Stomach (tissue), 9 donors: ENCODE measurements around the gene GREM1. TPM values are rescaled to one million over a fixed set of nuclear protein-coding genes. Genes with fewer than 3 reads are reported as not detected.

Experiments used
- DNase-seq, 2 donors: peaks; one replicate each; pipeline versions ENCODE4 v3.0.0 to v3.0.0-alpha.2; 2013 to 2019
- H3K27ac ChIP-seq, 5 donors: fragments of 200-600 bp in 4 of 5; sonication (generic) in 4 of 5; one replicate each; pipeline ENCODE4 v1.5.1; 2013 to 2019; ENCODE audit warnings: mild to moderate bottlenecking in 1 of 5, moderate library complexity in 1 of 5
- H3K27me3 ChIP-seq, 3 donors: fragments of 200-600 bp; sonication (generic); one replicate each; pipeline ENCODE4 v1.5.1; 2017 to 2019; ENCODE audit warnings: mixed run types in 1 of 3
- H3K36me3 ChIP-seq, 4 donors: fragments of 200-600 bp; sonication (generic); 1 replicate in 3 of 4; 2 replicates in 1 of 4; pipeline ENCODE4 v1.5.1; 2016 to 2019
- H3K4me1 ChIP-seq, 4 donors: fragments of 200-600 bp; sonication (generic); one replicate each; pipeline ENCODE4 v1.5.1; 2016 to 2019
- H3K4me3 ChIP-seq, 4 donors: fragments of 200-600 bp; sonication (generic) in 3 of 4; one replicate each; pipeline ENCODE4 v1.5.1; 2016 to 2019; ENCODE audit warnings: mild to moderate bottlenecking in 1 of 4
- H3K9me3 ChIP-seq, 4 donors: fragments of 200-600 bp; sonication (generic); one replicate each; pipeline ENCODE4 v1.5.1; 2016 to 2019
- EP300 ChIP-seq: sonication (generic); formaldehyde crosslinking; IDR thresholded peaks from one replicate; pipeline ENCODE4 v1.6.1; 2017; ENCODE audit warnings: antibody characterized with exemption
- POLR2A ChIP-seq, 4 donors: fragments of 450-650 bp; IDR thresholded peaks; one replicate each; pipeline ENCODE4 v1.6.1; 2016; ENCODE audit warnings: antibody characterized with exemption in 4 of 4, control low read depth in 2 of 4, mild to moderate bottlenecking in 1 of 4, moderate library complexity in 1 of 4
- POLR2AphosphoS5 ChIP-seq, 3 donors: sonication (generic); formaldehyde crosslinking; IDR thresholded peaks; one replicate each; pipeline ENCODE4 v1.6.1; 2016; ENCODE audit warnings: antibody characterized with exemption in 3 of 3
- WGBS, 5 donors: extraction: QIAGEN DNeasy Blood & Tissue Kit in 3 of 5; methylation state at CpG; one replicate each; pipeline versions ENCODE4 v1.1.5 to v1.1.7; 2013 to 2018; 5-methylcytosine and 5-hydroxymethylcytosine counted together
- intact Hi-C: fragments of 100-400 bp; cut with DNase I; formaldehyde crosslinking; loops from one replicate; pipeline ENCODE4 v1.15.1; 2023; ENCODE audit warnings: low total_unique reads
- polyA plus RNA-seq, 3 donors: library from polyadenylated mRNA; stranded (reverse); fragments of 200-250 nt; gene quantifications; one replicate each; pipeline ENCODE4 v1.2.3, GENCODE V29; 2013
- total RNA-seq, 5 donors: library from RNA; depleted of rRNA; stranded (reverse); fragments of >200 nt; gene quantifications; one replicate each; pipeline versions ENCODE4 v1.1.0 to v1.2.3, GENCODE V29; 2014 to 2016
- TF ChIP-seq, protein P1 (sequence below), 7 experiments: fragments of 450-650 bp in 4 of 7; fragments of 200-600 bp in 3 of 7; sonication (generic) in 3 of 7; IDR thresholded peaks; one replicate each; pipeline ENCODE4 v1.5.1; 2016 to 2019; ENCODE audit warnings: antibody characterized with exemption in 7 of 7, control low read depth in 2 of 7, mild to moderate bottlenecking in 1 of 7
- donor health status: healthy with polysubstance abuse.
- donor health status: Bipolar disorder and iron deficiency.
- donor health status: healthy.

GREM1 gene
- total and polyA plus RNA-seq, 8 donors = 4.0 to 50.0 (median 13.8) TPM

DNA sequence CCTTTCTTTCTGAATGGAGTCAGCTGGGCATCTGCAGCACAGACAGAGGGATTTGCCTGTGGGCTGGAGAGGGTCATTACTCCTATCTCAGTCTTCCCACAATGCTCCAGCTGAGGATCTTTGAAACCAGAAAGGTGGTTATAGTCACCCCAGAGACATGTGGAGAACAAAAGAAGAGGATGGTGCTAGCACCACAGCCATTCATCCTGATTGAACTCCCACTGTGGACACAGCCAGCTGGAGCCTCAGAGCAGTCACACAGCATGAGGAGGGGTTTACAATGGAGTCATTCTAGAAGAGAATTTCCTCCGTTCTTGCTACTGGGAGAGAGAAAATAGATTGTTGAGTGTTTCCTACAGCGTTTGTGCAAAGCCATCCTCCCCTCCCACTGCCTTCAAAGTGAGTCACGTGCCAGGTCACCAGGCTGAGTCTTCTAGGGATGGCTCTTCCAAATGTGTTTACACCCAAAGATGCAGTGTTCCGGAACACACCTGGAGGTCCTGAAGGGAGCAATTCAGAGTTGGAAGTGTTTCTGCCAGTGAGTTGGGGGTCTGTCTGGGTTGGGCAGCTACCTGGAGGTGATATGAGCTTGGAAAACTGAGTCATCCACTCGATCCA is 18.9 kb upstream of the GREM1 start:
- Histone ChIP-seq H3K27ac (no peak overlapping the region), H3K27me3 (no peaks in the 10 kb centered on the region), H3K9me3 (no peaks in the 10 kb centered on the region), H3K4me1 (no peaks in the 10 kb centered on the region), H3K4me3 (no peak overlapping the region), H3K36me3 (no peaks in the 10 kb centered on the region)
- TF ChIP-seq POLR2AphosphoS5 (IDR thresholded peaks at IDR 0.05) = no peak
- TF ChIP-seq, protein P1, sequence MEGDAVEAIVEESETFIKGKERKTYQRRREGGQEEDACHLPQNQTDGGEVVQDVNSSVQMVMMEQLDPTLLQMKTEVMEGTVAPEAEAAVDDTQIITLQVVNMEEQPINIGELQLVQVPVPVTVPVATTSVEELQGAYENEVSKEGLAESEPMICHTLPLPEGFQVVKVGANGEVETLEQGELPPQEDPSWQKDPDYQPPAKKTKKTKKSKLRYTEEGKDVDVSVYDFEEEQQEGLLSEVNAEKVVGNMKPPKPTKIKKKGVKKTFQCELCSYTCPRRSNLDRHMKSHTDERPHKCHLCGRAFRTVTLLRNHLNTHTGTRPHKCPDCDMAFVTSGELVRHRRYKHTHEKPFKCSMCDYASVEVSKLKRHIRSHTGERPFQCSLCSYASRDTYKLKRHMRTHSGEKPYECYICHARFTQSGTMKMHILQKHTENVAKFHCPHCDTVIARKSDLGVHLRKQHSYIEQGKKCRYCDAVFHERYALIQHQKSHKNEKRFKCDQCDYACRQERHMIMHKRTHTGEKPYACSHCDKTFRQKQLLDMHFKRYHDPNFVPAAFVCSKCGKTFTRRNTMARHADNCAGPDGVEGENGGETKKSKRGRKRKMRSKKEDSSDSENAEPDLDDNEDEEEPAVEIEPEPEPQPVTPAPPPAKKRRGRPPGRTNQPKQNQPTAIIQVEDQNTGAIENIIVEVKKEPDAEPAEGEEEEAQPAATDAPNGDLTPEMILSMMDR (IDR thresholded peaks at IDR 0.05) = no peak
- no peak for TF ChIP-seq EP300
- TF ChIP-seq POLR2A (IDR thresholded peaks at IDR 0.05) = no peak
- DNase-seq = no peak
- intact Hi-C loops = no loop called here
- 73 to 90% (median 82%) methylated on average over 4 to 5 of the region's 5 CpGs for WGBS, 5 donors

DNA sequence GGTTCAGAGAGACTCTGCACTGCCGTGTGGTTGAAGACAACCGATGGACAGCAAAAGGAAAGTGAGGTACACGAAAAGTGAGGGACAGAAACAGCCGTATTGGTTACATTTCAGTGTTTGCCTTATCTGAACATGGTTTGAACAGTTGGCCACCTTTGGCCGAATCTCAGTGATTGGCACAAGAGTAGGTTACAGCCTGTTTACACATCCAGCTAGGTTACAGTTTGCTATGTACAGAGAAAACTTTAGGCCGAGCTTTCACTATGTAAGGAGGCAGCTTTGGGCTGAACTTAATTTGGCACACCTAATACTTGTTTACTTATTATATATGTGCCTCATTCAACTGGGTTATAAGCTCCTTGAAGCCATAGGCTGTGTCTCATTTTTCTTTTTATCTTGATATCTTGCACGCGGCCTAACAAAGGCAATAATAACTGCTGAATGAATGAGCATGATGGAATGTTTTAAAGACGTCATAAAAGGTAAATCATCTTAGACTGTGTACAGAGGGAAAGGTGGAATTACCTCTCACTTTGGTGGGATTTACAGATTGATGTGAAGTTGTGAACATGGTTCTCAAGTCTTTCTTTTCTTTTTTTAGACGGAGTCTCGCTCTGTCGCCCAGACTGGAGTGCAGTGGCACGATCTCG is 17.2 kb upstream of the GREM1 start:
- intact Hi-C loops = no loop called here

DNA sequence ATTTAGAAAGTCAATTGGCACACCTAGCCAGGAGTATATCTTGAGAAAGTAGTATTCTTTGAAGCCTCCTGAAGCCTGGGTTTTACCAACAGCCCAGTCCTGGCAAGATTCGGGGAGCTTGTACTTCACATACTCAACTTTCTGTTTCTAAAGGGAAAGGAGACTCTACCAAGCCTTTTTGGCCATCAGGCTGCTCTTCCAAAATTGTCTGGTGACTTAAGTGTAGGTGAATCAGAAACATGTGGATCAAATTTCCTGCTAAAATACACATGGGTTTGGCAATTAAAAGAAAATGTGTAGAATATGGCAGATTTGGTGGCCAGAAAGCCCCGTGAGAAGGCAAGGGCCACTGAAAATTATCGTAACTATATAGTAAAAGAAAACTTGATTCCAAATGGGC is 15.9 kb upstream of the GREM1 start:
- intact Hi-C loops = no loop called here

More for the DNA sequence above, 17.2 kb upstream of the GREM1 start:
- Histone ChIP-seq H3K27ac (peak overlapping the region in 2 of 5 donors; percentile 3 to 23), H3K4me3 (no peak overlapping the region), H3K4me1 (no peaks in the 10 kb centered on the region), H3K36me3 (no peaks in the 10 kb centered on the region), H3K9me3 (no peaks in the 10 kb centered on the region), H3K27me3 (no peaks in the 10 kb centered on the region)
- TF ChIP-seq, protein P1 (IDR thresholded peaks at IDR 0.05) = no peak
- no peak for TF ChIP-seq EP300
- TF ChIP-seq POLR2AphosphoS5 (IDR thresholded peaks at IDR 0.05) = peak in 2 of 3 donors; percentile 14 to 45
- DNase-seq = peak; percentile 67 to 68
- WGBS, 5 donors = 53 to 82% (median 59%) methylated on average over 12 to 14 of the region's 14 CpGs

DNA sequence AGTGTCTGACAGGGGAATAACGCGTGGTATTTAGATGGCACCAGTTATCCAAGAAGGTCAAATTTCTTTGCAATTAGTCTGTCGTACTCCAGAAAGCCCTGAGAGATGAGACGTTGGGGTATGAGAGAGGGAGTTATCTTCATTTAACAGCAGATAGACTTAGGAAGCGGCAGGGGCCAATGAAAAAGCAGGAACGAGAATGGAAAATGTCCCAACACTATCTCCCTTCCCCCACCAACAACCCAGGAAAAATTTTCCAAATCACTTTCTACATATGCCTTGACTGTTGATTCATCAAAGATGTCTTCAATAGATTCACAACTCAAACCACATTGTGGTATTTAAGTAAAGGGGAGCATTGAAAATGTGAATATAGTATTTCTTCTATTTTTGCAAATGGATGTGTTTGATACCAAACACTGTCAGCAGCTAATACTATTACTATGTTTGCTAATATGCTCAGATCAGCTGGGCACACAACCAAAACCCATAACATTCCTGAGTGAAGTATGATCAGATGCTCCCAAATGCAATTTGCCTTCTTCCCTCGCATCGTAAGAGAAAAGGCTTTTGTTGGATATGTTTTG is 13.3 kb upstream of the GREM1 start:
- peaks cover 0 to 5% (median 2%) of the 10 kb centered on the region in 4 donors for H3K4me1 ChIP-seq
- H3K27ac ChIP-seq = no peak overlapping the region
- no peaks in the 10 kb centered on the region for H3K9me3 ChIP-seq
- intact Hi-C loops = no loop called here
- H3K4me3 ChIP-seq = no peak overlapping the region
- TF ChIP-seq POLR2A (IDR thresholded peaks at IDR 0.05) = no peak
- TF ChIP-seq POLR2AphosphoS5 (IDR thresholded peaks at IDR 0.05) = no peak
- TF ChIP-seq EP300 = no peak
- TF ChIP-seq, protein P1 (IDR thresholded peaks at IDR 0.05) = no peak
- H3K36me3 ChIP-seq = no peaks in the 10 kb centered on the region
- H3K27me3 ChIP-seq = no peaks in the 10 kb centered on the region
- DNase-seq = peak in 1 of 2 donors; percentile 46
- WGBS, 5 donors = 57 to 72% (median 68%) methylated on average over 8 of the region's 8 CpGs

More for the DNA sequence above, 15.9 kb upstream of the GREM1 start:
- Histone ChIP-seq H3K36me3 (no peaks in the 10 kb centered on the region), H3K27me3 (no peaks in the 10 kb centered on the region), H3K27ac (no peak overlapping the region), H3K4me1 (no peaks in the 10 kb centered on the region), H3K9me3 (no peaks in the 10 kb centered on the region), H3K4me3 (no peak overlapping the region)
- 58 to 64% (median 63%) methylated on average over 3 of the region's 3 CpGs for WGBS, 5 donors
- no peak for DNase-seq
- TF ChIP-seq, protein P1 (IDR thresholded peaks at IDR 0.05) = no peak
- no peak for TF ChIP-seq POLR2AphosphoS5 (IDR thresholded peaks at IDR 0.05)
- TF ChIP-seq EP300 = no peak
- no peak for TF ChIP-seq POLR2A (IDR thresholded peaks at IDR 0.05)
